K562 (cell line): ENCODE results near the gene EXOC3. TPM values are rescaled to one million over a fixed set of nuclear protein-coding genes. Genes with fewer than 3 reads are reported as not detected.

ENCODE experiments used
- ATAC-seq: fragments of 200-7000 bp; cut with Tn5 transposase; 3 replicates; pipeline ENCODE4 v1.9.1; 2020; ENCODE audit warnings: moderate library complexity
- BruUV-seq: library from RNA; stranded (reverse); fragments of 400-500 nt; replicated peaks from 2 replicates; lab custom pipeline; 2021; lab: Mats Ljungman, UMichigan
- CTCF ChIA-PET: fragments of 300-600 bp; formaldehyde crosslinking; extraction: SDS; loops from one replicate; lab custom pipeline; 2021; ENCODE audit warnings: low intra/inter-chr PET ratio; lab: Yijun Ruan, JAX
- POLR2A ChIA-PET: fragments of 300-600, 350-650 bp; sonication (Branson Sonifier 250); formaldehyde crosslinking; extraction: SDS; loops from one replicate; lab custom pipeline; 2021; ENCODE audit warnings: antibody characterized with exemption, inconsistent platforms; lab: Yijun Ruan, JAX
- DNase-seq, 4 experiments: peaks; one replicate each; pipeline versions ENCODE4 v3.0.0 to v3.0.0-alpha.2; 2011 to 2018; ENCODE audit warnings: low spot score in 3 of 4, mixed read lengths in 3 of 4; ENCODE audit errors: extremely low read depth in 1 of 4
- FAIRE-seq: peaks from 2 replicates; lab custom pipeline; 2011; peaks lifted over from hg19 to GRCh38; lab: Jason Lieb, UNC
- H2AFZ ChIP-seq: 2 replicates; pipeline ENCODE4 v1.6.0; 2011; ENCODE audit warnings: low read depth, low read length, control low read depth, inconsistent platforms
- H3K27ac ChIP-seq: fragments of 200-600 bp; 3 replicates; pipeline ENCODE4 v1.8.0; 2011; ENCODE audit warnings: low read depth, mild to moderate bottlenecking, control low read depth, inconsistent platforms, low read length, moderate library complexity, mixed read lengths; ENCODE audit errors: extremely low read depth
- H3K27me3 ChIP-seq, 2 experiments: fragments of 300-600 bp in 1 of 2; 2 replicates in 1 of 2; 3 replicates in 1 of 2; pipeline versions ENCODE4 v1.6.0 to v1.8.0; 2011; ENCODE audit warnings: inconsistent platforms in 2 of 2, low read length in 2 of 2, mild to moderate bottlenecking in 1 of 2, mixed read lengths in 1 of 2, moderate library complexity in 1 of 2; ENCODE audit not compliant: control insufficient read depth in 2 of 2, insufficient read depth in 2 of 2
- H3K36me3 ChIP-seq: fragments of 300-600 bp; 3 replicates; pipeline ENCODE4 v1.8.0; 2011; ENCODE audit warnings: mild to moderate bottlenecking, low read length, inconsistent platforms; ENCODE audit not compliant: control insufficient read depth, insufficient read depth
- H3K4me1 ChIP-seq, 2 experiments: fragments of 200-600 bp in 1 of 2; replicated peaks in 1 of 2; 2 replicates in 1 of 2; 3 replicates in 1 of 2; pipeline versions ENCODE4 v1.5.1 to v1.8.0; 2011; ENCODE audit warnings: inconsistent platforms in 2 of 2, low read length in 2 of 2, mild to moderate bottlenecking in 1 of 2, mixed read lengths in 1 of 2, moderate library complexity in 1 of 2; ENCODE audit not compliant: control insufficient read depth in 2 of 2, insufficient read depth in 2 of 2
- H3K4me2 ChIP-seq: 2 replicates; pipeline ENCODE4 v1.6.1; 2011; ENCODE audit warnings: low read length, control low read depth, inconsistent platforms, mixed read lengths; ENCODE audit not compliant: insufficient read depth
- H3K4me3 ChIP-seq: fragments of 200-600 bp; sonication (generic), shearing (Covaris generic); 2 replicates; pipeline ENCODE4 v1.5.1; 2016; ENCODE audit warnings: control low read depth, inconsistent platforms
- H3K79me2 ChIP-seq: fragments of 200-600 bp; 3 replicates; pipeline ENCODE4 v1.8.0; 2011; ENCODE audit warnings: low read length, inconsistent platforms; ENCODE audit not compliant: control insufficient read depth, insufficient read depth
- H3K9ac ChIP-seq, 2 experiments: 2 replicates each; pipeline versions ENCODE4 v1.6.0 to v1.6.1; 2011; ENCODE audit warnings: low read depth in 2 of 2, low read length in 2 of 2, control low read depth in 1 of 2, inconsistent platforms in 1 of 2, mild to moderate bottlenecking in 1 of 2, mixed read lengths in 1 of 2; ENCODE audit not compliant: insufficient read depth in 1 of 2
- H3K9me1 ChIP-seq: one replicate; pipeline ENCODE4 v1.6.0; 2011; ENCODE audit warnings: inconsistent platforms, mild to moderate bottlenecking, low read length, moderate library complexity; ENCODE audit not compliant: control insufficient read depth, insufficient read depth
- H3K9me3 ChIP-seq: replicated peaks from 2 replicates; pipeline ENCODE4 v1.5.1; 2011; ENCODE audit warnings: low read depth, low read length, inconsistent platforms; ENCODE audit not compliant: control insufficient read depth, insufficient read depth
- H4K20me1 ChIP-seq: replicated peaks from 2 replicates; pipeline ENCODE4 v1.6.1; 2011; ENCODE audit warnings: low read length, inconsistent platforms, mixed read lengths; ENCODE audit not compliant: control insufficient read depth, insufficient read depth
- E2F6 ChIP-seq, 2 experiments: IDR thresholded peaks; 2 replicates each; pipeline ENCODE4 v1.6.1; 2011; ENCODE audit warnings: borderline replicate concordance in 1 of 2, control low read depth in 1 of 2, low read depth in 1 of 2, low read length in 1 of 2, mild to moderate bottlenecking in 1 of 2, mixed read lengths in 1 of 2, moderate library complexity in 1 of 2; ENCODE audit not compliant: insufficient read depth in 1 of 2, insufficient read length in 1 of 2, poor library complexity in 1 of 2, severe bottlenecking in 1 of 2; ENCODE audit errors: extremely low read depth in 1 of 2
- NKRF ChIP-seq: fragments of 450-650 bp; IDR thresholded peaks from 2 replicates; pipeline ENCODE4 v1.6.1; 2016; ENCODE audit warnings: borderline replicate concordance
- PTTG1 ChIP-seq: fragments of 450-650 bp; IDR thresholded peaks from 2 replicates; pipeline ENCODE4 v1.6.1; 2016; ENCODE audit warnings: low read depth, mild to moderate bottlenecking, missing genetic modification characterization, missing compliant biosample characterization
- SMARCC2 ChIP-seq: fragments of 450-650 bp; IDR thresholded peaks from 2 replicates; pipeline ENCODE4 v1.6.1; 2017; ENCODE audit warnings: antibody characterized with exemption, moderate library complexity, mild to moderate bottlenecking, low read depth
- ZC3H11A ChIP-seq: IDR thresholded peaks from 2 replicates; pipeline ENCODE4 v1.6.1; 2012; ENCODE audit warnings: low read depth, low read length, improper control_type of control experiment
- ZNF174 ChIP-seq: fragments of 250-450 bp; sonication (Bioruptor Pico); IDR thresholded peaks from 2 replicates; pipeline ENCODE4 v1.4.0; 2020; ENCODE audit warnings: mild to moderate bottlenecking
- ZNF398 ChIP-seq: fragments of 250-450 bp; sonication (Bioruptor Pico); IDR thresholded peaks from 2 replicates; pipeline ENCODE4 v1.8.0; 2021; ENCODE audit warnings: moderate library complexity, mild to moderate bottlenecking, inconsistent platforms
- WGBS: fragments of 100-300 bp; shearing (Covaris generic); methylation state at CpG from one replicate; pipeline ENCODE4 v1.1.6; 2016; ENCODE audit warnings: low coverage, mixed read lengths; ENCODE audit not compliant: insufficient coverage; ENCODE audit errors: missing lambda C conversion rate; 5-methylcytosine and 5-hydroxymethylcytosine counted together
- in situ Hi-C: fragments of 300-500 bp; cut with MboI; formaldehyde crosslinking; loops from 4 replicates; pipeline ENCODE4 v1.15.0; 2018; ENCODE audit warnings: inconsistent platforms, mixed read lengths
- intact Hi-C: fragments of 100-400 bp; cut with micrococcal nuclease; formaldehyde crosslinking; loops from 2 replicates; pipeline ENCODE4 v1.14.2; 2022
- polyA plus RNA-seq, 8 experiments: library from polyadenylated mRNA; depleted of rRNA in 4 of 8; stranded (reverse) in 5 of 8; unstranded in 3 of 8; fragments of >200 nt; fragmentation: Nextera tagmentation in 2 of 8; fragmentation: Illumina TruSeq in 1 of 8; extraction: Ambion mirVana in 2 of 8; extraction: Trizol in 1 of 8; gene quantifications; 2 replicates each; pipeline versions ENCODE4 v1.2.1 to v1.2.3, GENCODE V29; 2011 to 2014; ENCODE audit warnings: inconsistent platforms in 1 of 8, missing spikeins in 1 of 8
- total RNA-seq, 7 experiments: library from RNA; depleted of rRNA in 6 of 7; stranded (reverse); fragments of >200 nt in 6 of 7; fragmentation: Illumina TruSeq in 2 of 7; extraction: Trizol in 2 of 7; gene quantifications; 2 replicates each; pipeline versions ENCODE4 v1.2.1 to v1.2.3, GENCODE V29; 2011 to 2021; ENCODE audit warnings: low replicate concordance in 1 of 7

The EXOC3 gene
- total and polyA plus RNA-seq, 9 of the 15 experiments (the other 6 are each of a cell fraction or from before 2014, with no cell fraction given) = 1.4 to 41.9 (median 22.4) TPM

- DNase-seq (no peak), ATAC-seq (no peak), FAIRE-seq (no peak)
- 22% methylated on average over 22 of the region's 23 CpGs for WGBS
- peaks cover 21 to 75% of the 10 kb centered on the region in 2 experiments; a peak in 4 of 5 replicates for H3K27me3 ChIP-seq
- no peaks in the 10 kb centered on the region for H3K79me2 ChIP-seq
- H3K9ac ChIP-seq = no peak overlapping the region
- TF ChIP-seq PTTG1 (tag) (no peak), E2F6 (IDR thresholded peaks at IDR 0.05; ENCODE audit: borderline replicate concordance in 1 of 2, extremely low read depth in 1 of 2, insufficient read depth in 1 of 2, insufficient read length in 1 of 2, low read depth in 1 of 2, low read length in 1 of 2, poor library complexity in 1 of 2, severe bottlenecking in 1 of 2) (no peak)
- H3K4me1 ChIP-seq = peaks cover 8 to 79% of the 10 kb centered on the region in 2 experiments; a peak in 3 of 5 replicates
- BruUV-seq = no TSS peak
- H3K27ac ChIP-seq = no peak overlapping the region
- peaks cover 4% of the 10 kb centered on the region for H3K9me1 ChIP-seq
- no peaks in the 10 kb centered on the region for H3K9me3 ChIP-seq
- in situ Hi-C loops (no loop called here), intact Hi-C loops (no loop called here)
- ChIA-PET POLR2A (interaction anchor here (0.6 kb wide), 1 partner anchor 67 kb away, joined by 3 read pairs; no protein-coding TSS in a partner anchor), CTCF (no interaction called here)
- H3K4me3 ChIP-seq = no peak overlapping the region
- no peak overlapping the region for H3K4me2 ChIP-seq
- H4K20me1 ChIP-seq = 0 out of 2 replicates have a peak, but pooled peaks cover 14% of the 10 kb centered on the region
- no peak overlapping the region for H2AFZ ChIP-seq
- no peaks in the 10 kb centered on the region for H3K36me3 ChIP-seq
Measured at GRCh38 chr5:481347-481746, 38.4 kb downstream of the EXOC3 start.

- DNase-seq (no peak), FAIRE-seq (no peak), ATAC-seq (no peak)
- WGBS = 26% methylated on average over 12 of the region's 24 CpGs
- ChIA-PET CTCF (no interaction called here), POLR2A (no interaction called here)
- H3K79me2 ChIP-seq = no peaks in the 10 kb centered on the region
- in situ Hi-C loops = no loop called here
- no peak overlapping the region for H3K27ac ChIP-seq
- no peak overlapping the region for H3K9ac ChIP-seq
- H3K4me3 ChIP-seq = no peak overlapping the region
- H4K20me1 ChIP-seq = 0 out of 2 replicates have a peak, but pooled peaks cover 14% of the 10 kb centered on the region
- H2AFZ ChIP-seq = no peak overlapping the region
- intact Hi-C loops = no loop called here
- peaks cover 8 to 76% of the 10 kb centered on the region in 2 experiments; a peak in 3 of 5 replicates for H3K4me1 ChIP-seq
- BruUV-seq = no TSS peak
- peaks cover 4% of the 10 kb centered on the region for H3K9me1 ChIP-seq
- H3K27me3 ChIP-seq = peaks cover 21 to 68% of the 10 kb centered on the region in 2 experiments; a peak in 4 of 5 replicates
- H3K4me2 ChIP-seq = no peak overlapping the region
- no peaks in the 10 kb centered on the region for H3K36me3 ChIP-seq
- no peaks in the 10 kb centered on the region for H3K9me3 ChIP-seq
- TF ChIP-seq ZC3H11A = no peak
- no peak for TF ChIP-seq ZNF398 (CRISPR knock-in tag)
- TF ChIP-seq NKRF = no peak
- no peak for TF ChIP-seq ZNF174 (CRISPR knock-in tag)
- no peak for TF ChIP-seq SMARCC2
Measured at GRCh38 chr5:482021-482420, 39.0 kb downstream of the EXOC3 start.
